OCI-LY3 (cell line): ENCODE data around the gene SMARCA1.

ENCODE experiments used
- EZH2phosphoT487 ChIP-seq: fragments of 200-600 bp; shearing (Covaris generic); IDR thresholded peaks from 2 replicates; pipeline ENCODE4 v1.6.1; 2018; ENCODE audit warnings: antibody characterized with exemption, mixed run types, low read depth
- TF ChIP-seq, protein P1 (sequence below): fragments of 200-600, 300-600 bp; sonication (generic); IDR thresholded peaks from 2 replicates; pipeline ENCODE4 v1.5.1; 2014; ENCODE audit warnings: antibody characterized with exemption, low read length, low read depth

DNA sequence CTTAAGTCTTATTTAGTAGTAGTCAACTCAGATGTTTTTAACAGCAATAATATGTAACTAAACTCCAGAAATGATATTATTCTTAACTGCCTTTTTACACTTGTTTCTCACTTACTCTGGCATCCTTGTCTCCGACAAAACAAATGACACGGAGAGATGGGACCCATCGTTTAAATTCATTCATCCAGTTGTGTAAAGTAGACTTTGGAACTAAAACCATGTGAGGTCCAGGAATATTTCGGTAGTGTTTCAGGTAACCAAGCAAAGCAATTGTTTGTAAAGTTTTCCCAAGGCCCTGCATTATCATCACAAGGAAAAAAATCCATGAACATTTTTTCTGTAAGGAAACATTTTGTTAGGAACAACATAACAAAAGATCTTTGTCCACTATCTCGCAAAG lies 11.6 kb downstream of the SMARCA1 start:
- TF ChIP-seq, protein P1, sequence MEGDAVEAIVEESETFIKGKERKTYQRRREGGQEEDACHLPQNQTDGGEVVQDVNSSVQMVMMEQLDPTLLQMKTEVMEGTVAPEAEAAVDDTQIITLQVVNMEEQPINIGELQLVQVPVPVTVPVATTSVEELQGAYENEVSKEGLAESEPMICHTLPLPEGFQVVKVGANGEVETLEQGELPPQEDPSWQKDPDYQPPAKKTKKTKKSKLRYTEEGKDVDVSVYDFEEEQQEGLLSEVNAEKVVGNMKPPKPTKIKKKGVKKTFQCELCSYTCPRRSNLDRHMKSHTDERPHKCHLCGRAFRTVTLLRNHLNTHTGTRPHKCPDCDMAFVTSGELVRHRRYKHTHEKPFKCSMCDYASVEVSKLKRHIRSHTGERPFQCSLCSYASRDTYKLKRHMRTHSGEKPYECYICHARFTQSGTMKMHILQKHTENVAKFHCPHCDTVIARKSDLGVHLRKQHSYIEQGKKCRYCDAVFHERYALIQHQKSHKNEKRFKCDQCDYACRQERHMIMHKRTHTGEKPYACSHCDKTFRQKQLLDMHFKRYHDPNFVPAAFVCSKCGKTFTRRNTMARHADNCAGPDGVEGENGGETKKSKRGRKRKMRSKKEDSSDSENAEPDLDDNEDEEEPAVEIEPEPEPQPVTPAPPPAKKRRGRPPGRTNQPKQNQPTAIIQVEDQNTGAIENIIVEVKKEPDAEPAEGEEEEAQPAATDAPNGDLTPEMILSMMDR = no peak
- TF ChIP-seq EZH2phosphoT487 = no peak
